Duodenal mucosa (tissue), 2 donors: ENCODE results near the gene SNX15.
A peak's percentile ranks its signal among the peaks of the same experiment; 100 is the strongest.
"Not testable (repeated sequence)": the region's sequence is repeated elsewhere in the genome, so short reads cannot be mapped to it uniquely, and the experiment has no call there.

Source experiments
- H3K27ac ChIP-seq: one replicate; pipeline ENCODE4 v1.7.0; 2013; ENCODE audit warnings: low read depth, low read length
- H3K27me3 ChIP-seq, 2 donors: one replicate each; pipeline ENCODE4 v1.7.0; 2013; ENCODE audit warnings: low read length in 2 of 2, control low read depth in 1 of 2; ENCODE audit not compliant: insufficient read depth in 2 of 2, control insufficient read depth in 1 of 2
- H3K36me3 ChIP-seq, 2 donors: one replicate each; pipeline ENCODE4 v1.7.0; 2013; ENCODE audit warnings: low read length in 2 of 2, control low read depth in 1 of 2; ENCODE audit not compliant: insufficient read depth in 2 of 2, control insufficient read depth in 1 of 2
- H3K4me1 ChIP-seq, 2 donors: one replicate each; pipeline ENCODE4 v1.7.0; 2013; ENCODE audit warnings: low read length in 2 of 2, control low read depth in 1 of 2; ENCODE audit not compliant: insufficient read depth in 2 of 2, control insufficient read depth in 1 of 2
- H3K4me3 ChIP-seq, 2 donors: one replicate each; pipeline ENCODE4 v1.7.0; 2013; ENCODE audit warnings: low read length in 2 of 2, low read depth in 1 of 2
- H3K9ac ChIP-seq, 2 donors: one replicate each; pipeline ENCODE4 v1.7.0; 2013; ENCODE audit warnings: low read length in 2 of 2, low read depth in 1 of 2
- H3K9me3 ChIP-seq, 2 donors: one replicate each; pipeline ENCODE4 v1.7.0; 2013; ENCODE audit warnings: low read length in 2 of 2, control low read depth in 1 of 2; ENCODE audit not compliant: control insufficient read depth in 1 of 2

The SNX15 gene

DNA sequence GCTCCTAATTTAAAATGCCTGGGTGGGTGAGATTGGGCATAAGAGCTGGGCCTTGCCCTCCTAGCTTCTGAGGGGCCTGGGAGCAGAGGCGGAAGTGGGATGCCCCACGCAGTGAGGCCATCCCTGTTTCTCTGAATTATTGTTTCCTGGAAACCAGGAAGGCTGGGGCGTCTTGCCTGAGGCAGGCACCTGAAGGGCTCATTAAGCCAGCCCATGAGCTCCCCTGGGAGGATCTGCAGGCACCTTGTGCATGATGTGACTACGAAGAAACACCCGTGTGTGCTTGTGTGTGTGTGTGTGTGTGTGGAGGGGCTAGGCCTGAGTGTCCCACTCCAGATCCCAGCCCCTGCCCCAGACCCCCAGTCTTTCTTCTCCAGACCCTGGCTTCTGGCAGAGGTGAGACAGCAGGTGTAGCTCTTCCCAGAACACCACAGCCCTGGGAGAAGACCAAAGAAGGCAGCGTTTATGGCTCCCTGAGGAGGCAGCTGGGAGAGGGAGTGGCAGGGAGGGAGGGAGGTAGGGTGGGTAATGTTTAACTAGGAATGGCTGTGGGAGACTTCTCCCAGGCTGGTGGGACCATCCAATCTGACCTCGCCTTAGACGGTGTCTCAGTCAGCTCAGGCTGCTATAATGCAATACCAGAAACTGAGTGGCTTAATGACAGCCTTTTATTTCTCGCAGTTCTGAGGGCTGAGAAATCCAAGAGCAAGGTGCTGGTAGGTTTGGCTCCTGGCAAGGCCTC lies 28.4 kb upstream of the SNX15 start:
- H3K9ac ChIP-seq: peak overlapping the region; percentile 58 to 60
- peak overlapping the region; percentile 88 for H3K27ac ChIP-seq
- peaks cover 0 to 3% of the 10 kb centered on the region in 2 donors for H3K36me3 ChIP-seq
- no peaks in the 10 kb centered on the region for H3K27me3 ChIP-seq
- H3K4me3 ChIP-seq: peak overlapping the region; percentile 14 to 53
- H3K9me3 ChIP-seq: no peaks in the 10 kb centered on the region
- H3K4me1 ChIP-seq: peaks cover 33 to 40% of the 10 kb centered on the region in 2 donors

DNA sequence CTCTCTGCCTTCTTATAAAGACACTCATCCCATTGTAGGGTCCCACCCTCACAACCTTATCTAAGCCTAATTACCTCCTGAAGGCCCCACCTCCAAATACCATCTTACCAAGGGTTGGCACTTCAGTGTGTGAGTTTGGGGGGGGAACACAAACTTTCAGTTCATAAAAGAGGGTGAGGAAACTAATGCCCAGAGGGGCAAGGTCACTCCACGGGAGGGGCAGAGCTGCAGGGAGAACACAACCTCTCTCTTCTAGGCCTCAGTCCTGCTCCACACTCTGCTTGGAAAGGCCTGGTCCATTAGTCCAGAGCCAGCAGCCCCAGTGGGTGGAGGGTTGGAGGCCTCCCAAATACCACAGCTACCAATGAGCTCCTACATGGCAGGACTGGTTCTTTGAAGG lies 27.8 kb upstream of the SNX15 start:
- H3K27ac ChIP-seq: peak overlapping the region; percentile 47
- no peaks in the 10 kb centered on the region for H3K27me3 ChIP-seq
- no peaks in the 10 kb centered on the region for H3K36me3 ChIP-seq
- H3K4me3 ChIP-seq: peak overlapping the region in 1 of 2 donors; percentile 18
- H3K9me3 ChIP-seq: no peaks in the 10 kb centered on the region
- peaks cover 33 to 40% of the 10 kb centered on the region in 2 donors for H3K4me1 ChIP-seq
- H3K9ac ChIP-seq: peak overlapping the region in 1 of 2 donors; percentile 60

DNA sequence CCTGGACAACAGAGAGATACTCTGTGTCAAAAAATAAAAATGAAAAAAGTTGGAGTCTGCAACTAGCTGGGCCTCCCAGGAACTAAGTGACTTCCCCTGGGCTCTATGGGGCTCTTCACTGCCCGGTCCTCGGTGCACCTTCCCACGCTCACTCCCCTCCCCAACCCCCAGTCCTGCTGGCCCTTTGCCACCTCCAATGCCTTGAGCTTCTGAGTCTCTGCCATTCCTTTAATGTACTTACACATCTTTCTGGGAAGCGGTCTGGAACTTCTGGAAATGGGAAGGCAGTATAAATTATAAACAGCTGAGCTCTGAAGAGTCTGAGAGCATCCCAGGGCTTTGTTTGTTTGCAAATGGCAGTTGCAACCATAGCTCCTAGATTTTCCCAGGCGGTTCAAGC lies 24.5 kb upstream of the SNX15 start:
- no peak overlapping the region for H3K27ac ChIP-seq
- no peaks in the 10 kb centered on the region for H3K9me3 ChIP-seq
- no peaks in the 10 kb centered on the region for H3K36me3 ChIP-seq
- H3K4me1 ChIP-seq: peaks cover 17% of the 10 kb centered on the region in 2 donors
- H3K9ac ChIP-seq: no peak overlapping the region
- no peak overlapping the region for H3K4me3 ChIP-seq
- no peaks in the 10 kb centered on the region for H3K27me3 ChIP-seq

DNA sequence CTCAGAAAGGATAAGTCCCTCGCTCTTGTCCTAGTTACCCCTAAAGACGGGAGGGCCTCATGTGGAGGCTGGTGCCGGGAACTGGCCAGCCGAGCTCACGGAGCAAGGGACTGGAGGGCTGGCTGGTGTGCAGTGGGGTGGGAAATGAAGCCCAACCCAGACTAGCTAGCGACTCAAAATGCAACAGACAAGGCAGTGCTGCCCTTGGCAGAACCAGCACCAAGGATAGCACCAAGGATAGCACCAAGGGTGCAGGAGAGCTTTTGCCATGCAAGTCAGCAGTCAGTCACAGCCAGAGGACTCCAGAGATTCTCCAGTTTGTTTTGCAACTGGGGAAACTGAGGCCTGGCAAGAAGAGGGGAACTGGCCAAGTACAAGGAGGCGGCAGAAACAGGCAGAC lies 24.0 kb upstream of the SNX15 start:
- Histone ChIP-seq H3K9ac (no peak overlapping the region), H3K4me1 (peaks cover 13 to 16% of the 10 kb centered on the region in 2 donors), H3K27me3 (no peaks in the 10 kb centered on the region), H3K9me3 (no peaks in the 10 kb centered on the region), H3K4me3 (no peak overlapping the region), H3K27ac (no peak overlapping the region), H3K36me3 (no peaks in the 10 kb centered on the region)

DNA sequence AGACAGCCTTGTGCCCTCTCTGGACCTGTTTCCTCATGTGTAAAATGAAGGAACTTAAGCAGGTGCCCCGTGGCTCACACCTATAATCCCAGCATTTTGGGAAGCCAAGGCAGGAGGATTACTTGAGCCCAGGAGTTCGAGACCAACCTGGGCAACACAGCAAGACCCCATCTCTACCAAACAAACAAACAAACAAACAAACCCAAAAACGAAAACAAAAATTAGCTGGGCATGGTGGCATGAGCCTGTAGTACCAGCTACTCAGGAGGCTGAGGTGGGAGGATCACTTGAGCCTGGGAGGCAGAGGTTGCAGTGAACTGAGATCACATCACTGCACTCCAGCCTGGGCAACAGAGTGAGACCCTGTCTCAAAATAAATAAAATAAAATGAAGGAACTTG lies 23.3 kb upstream of the SNX15 start:
- not testable (repeated sequence) for H3K4me3 ChIP-seq, H3K9me3 ChIP-seq, H3K9ac ChIP-seq, H3K27ac ChIP-seq, H3K4me1 ChIP-seq, H3K36me3 ChIP-seq, H3K27me3 ChIP-seq

DNA sequence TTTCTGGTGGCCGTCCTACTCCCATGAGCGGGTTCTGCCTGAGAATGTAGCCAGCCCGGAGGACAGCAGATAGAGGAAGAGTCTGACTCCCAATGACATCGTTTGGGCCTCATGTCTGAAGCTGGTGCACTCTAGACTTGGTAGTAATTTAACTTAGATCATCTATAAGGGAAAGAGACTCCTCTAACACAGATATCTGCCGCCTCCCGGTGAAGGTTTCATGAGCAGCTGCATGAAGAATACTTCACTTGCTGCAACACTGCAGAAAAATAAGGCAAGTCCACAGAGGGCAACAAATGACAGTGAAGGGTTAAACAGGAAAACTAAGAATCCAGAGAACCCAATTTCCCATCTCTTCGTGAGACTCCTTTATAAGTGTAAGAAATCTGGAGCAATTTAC lies 19.2 kb upstream of the SNX15 start:
- peaks cover 3% of the 10 kb centered on the region in 2 donors for H3K4me1 ChIP-seq
- H3K27ac ChIP-seq: no peak overlapping the region
- no peaks in the 10 kb centered on the region for H3K27me3 ChIP-seq
- H3K9ac ChIP-seq: no peak overlapping the region
- H3K36me3 ChIP-seq: no peaks in the 10 kb centered on the region
- no peak overlapping the region for H3K4me3 ChIP-seq
- H3K9me3 ChIP-seq: no peaks in the 10 kb centered on the region

DNA sequence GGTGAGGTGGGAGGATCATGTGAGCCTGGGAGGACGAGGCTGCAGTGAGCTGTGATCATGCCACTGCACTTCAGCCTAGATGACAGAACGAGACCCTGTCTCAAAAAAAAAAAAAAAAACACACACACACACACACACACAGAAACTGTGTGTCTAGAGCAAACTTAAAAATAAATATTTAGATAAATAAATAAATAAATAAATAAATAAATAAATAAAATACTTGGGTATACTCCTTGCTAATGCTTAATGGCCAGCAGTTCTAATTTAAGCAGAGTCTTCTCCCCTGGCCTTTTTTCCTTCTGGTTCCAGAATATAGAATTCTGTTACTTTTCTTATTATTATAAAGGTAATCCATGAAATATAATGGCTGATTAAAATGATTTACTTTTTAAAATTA lies 18.4 kb upstream of the SNX15 start:
- Histone ChIP-seq H3K4me3 (no peak overlapping the region), H3K9ac (no peak overlapping the region), H3K27me3 (no peaks in the 10 kb centered on the region), H3K27ac (no peak overlapping the region), H3K36me3 (no peaks in the 10 kb centered on the region), H3K9me3 (no peaks in the 10 kb centered on the region), H3K4me1 (peaks cover 6 to 8% of the 10 kb centered on the region in 2 donors)

DNA sequence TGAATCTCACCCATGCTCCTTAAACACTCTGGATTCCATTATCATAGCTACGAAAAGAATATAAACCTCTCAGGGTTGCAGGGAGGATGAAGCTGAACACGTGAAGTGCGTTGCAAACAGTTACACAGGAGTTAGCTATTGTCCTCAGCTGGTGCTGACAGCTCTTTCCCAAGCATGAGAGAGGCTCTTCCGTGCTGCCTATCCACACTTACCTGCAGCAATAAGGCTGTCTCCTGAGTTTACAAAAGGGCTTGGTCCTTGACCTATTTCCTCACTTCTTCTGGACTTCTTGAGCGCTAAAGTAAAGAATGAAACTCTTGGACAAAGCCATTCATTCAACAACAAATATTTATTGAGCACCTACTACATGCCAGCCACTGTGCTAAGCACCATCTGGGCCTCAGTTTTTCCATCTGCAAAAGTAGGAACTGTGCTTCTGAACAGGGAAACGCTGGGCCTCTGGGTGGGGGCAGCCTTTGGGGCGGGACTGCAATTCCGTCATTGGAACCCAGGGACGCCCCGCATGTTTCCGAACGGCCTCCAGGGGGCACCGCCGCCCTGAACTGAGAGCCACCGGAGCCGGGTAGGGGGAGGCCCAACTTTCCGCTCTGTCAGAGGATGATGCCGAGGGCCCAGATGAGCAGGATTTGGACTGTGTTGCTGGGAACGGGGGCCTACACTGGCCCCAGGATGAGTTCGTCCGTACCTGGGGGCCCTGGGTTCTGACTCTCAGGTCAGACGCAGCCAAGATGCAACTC lies 13.9 kb upstream of the SNX15 start:
- H3K27me3 ChIP-seq: no peaks in the 10 kb centered on the region
- no peaks in the 10 kb centered on the region for H3K9me3 ChIP-seq
- peaks cover 0 to 2% of the 10 kb centered on the region in 2 donors for H3K36me3 ChIP-seq
- H3K27ac ChIP-seq: peak overlapping the region; percentile 99
- peak overlapping the region; percentile 92 to 97 for H3K4me3 ChIP-seq
- H3K4me1 ChIP-seq: peaks cover 10 to 20% of the 10 kb centered on the region in 2 donors
- H3K9ac ChIP-seq: peak overlapping the region; percentile 98

DNA sequence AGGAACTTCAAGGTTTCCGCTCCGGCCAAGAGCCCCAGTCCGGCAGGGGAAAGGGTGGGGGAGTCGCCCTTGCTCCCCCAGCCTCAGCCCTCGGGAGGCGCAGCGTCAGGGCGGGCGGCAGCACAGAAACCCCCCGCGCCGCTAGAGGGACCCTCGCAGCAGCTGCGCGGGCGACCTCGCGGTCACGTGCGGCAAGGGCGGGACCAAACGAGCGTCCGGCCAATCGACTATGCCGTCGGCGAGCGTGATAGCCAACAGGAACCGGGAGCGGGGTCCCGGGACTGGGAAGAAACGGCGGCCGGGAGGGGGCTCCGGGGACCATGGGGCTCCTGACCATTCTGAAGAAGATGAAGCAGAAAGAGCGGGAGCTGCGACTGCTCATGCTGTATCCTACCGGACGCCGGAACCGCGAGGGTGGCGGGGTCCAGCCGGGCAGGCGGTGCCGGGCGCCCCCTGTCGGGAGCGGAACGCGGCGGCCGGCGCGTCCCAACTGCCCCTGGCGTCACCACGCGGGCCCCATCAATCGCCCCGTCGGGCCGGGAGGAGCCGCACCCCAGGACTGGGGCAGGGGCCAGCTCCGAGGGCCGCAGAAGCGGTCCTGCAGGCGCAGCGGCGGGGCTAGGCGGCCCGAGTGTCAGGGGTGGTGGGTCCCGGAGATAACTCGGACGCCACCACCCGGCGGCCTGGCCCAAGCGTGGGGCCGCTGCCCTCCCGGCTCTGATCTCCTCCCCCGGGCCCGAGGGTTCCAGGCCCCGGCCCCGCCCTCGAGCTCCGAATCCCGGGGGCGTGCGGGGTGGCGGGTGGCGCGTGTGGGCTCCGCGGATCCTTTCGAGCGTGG lies 13.1 kb upstream of the SNX15 start, which contains the start of gene ARL2:
ARL2 (plus strand) TSS at position 273 of the 838 bp plus-strand sequence; CDS start at position 321, 48 bp downstream.
- Histone ChIP-seq H3K9ac (peak within 1 kb of the TSS; percentile 98), H3K27me3 (no peaks in the 10 kb centered on the region), H3K9me3 (no peaks in the 10 kb centered on the region), H3K27ac (peak within 1 kb of the TSS; percentile 99), H3K36me3 (peaks cover 0 to 8% of the 10 kb centered on the region in 2 donors), H3K4me3 (peak within 1 kb of the TSS; percentile 92 to 97), H3K4me1 (peaks cover 10 to 20% of the 10 kb centered on the region in 2 donors)
